Neural cell (in vitro differentiated cells): Measurements from ENCODE around the gene TFB1M. TPM values are rescaled to one million over a fixed set of nuclear protein-coding genes. Genes with fewer than 3 reads are reported as not detected.

Source experiments
- H2AFZ ChIP-seq: fragments of 200-600, 300-800 bp; sonication (generic), shearing (Covaris generic); 2 replicates; pipeline ENCODE4 v1.6.0; 2014; ENCODE audit warnings: low read depth, mild to moderate bottlenecking, antibody characterized with exemption, low read length, moderate library complexity
- H3F3A ChIP-seq: fragments of 200-600 bp; shearing (Covaris generic); 2 replicates; pipeline ENCODE4 v1.6.1; 2016; ENCODE audit warnings: mild to moderate bottlenecking, moderate library complexity, mixed read lengths, antibody characterized with exemption, low read length; ENCODE audit not compliant: insufficient read depth, poor library complexity, severe bottlenecking
- H3K27ac ChIP-seq: fragments of 200-600, 300-800 bp; sonication (generic), shearing (Covaris generic); 2 replicates; pipeline ENCODE4 v1.5.1; 2014; ENCODE audit warnings: mild to moderate bottlenecking, low read length, moderate library complexity
- H3K27me3 ChIP-seq: fragments of 300-800, 200-600 bp; sonication (generic), shearing (Covaris generic); 2 replicates; pipeline ENCODE4 v1.6.0; 2014; ENCODE audit warnings: mild to moderate bottlenecking, low read depth, low read length, moderate library complexity; ENCODE audit not compliant: insufficient read depth
- H3K36me3 ChIP-seq: fragments of 300-800, 200-600 bp; sonication (generic), shearing (Covaris generic); 2 replicates; pipeline ENCODE4 v1.5.1; 2014; ENCODE audit warnings: mild to moderate bottlenecking, antibody characterized with exemption, low read length, moderate library complexity; ENCODE audit not compliant: insufficient read depth
- H3K4me2 ChIP-seq: fragments of 300-800, 200-600 bp; sonication (generic), shearing (Covaris generic); 2 replicates; pipeline ENCODE4 v1.6.0; 2014; ENCODE audit warnings: mild to moderate bottlenecking, low read length
- H3K4me3 ChIP-seq: fragments of 300-800, 200-600 bp; sonication (generic), shearing (Covaris generic); 2 replicates; pipeline ENCODE4 v1.5.1; 2014; ENCODE audit warnings: mild to moderate bottlenecking, low read length, moderate library complexity
- H3K79me2 ChIP-seq: fragments of 200-600 bp; shearing (Covaris generic); replicated peaks from 2 replicates; pipeline ENCODE4 v1.6.0; 2014; ENCODE audit warnings: mild to moderate bottlenecking, low read length, moderate library complexity; ENCODE audit not compliant: insufficient read depth
- H3K9ac ChIP-seq: fragments of 300-800, 200-600 bp; sonication (generic), shearing (Covaris generic); 2 replicates; pipeline ENCODE4 v1.6.1; 2016; ENCODE audit warnings: mild to moderate bottlenecking, low read length, mixed read lengths
- H3K9me2 ChIP-seq: fragments of 200-600 bp; shearing (Covaris generic); 2 replicates; pipeline ENCODE4 v1.6.1; 2016; ENCODE audit warnings: mild to moderate bottlenecking, low read length, mixed read lengths; ENCODE audit not compliant: insufficient read depth
- H3K9me3 ChIP-seq: fragments of 200-600, 300-800 bp; sonication (generic), shearing (Covaris generic); 2 replicates; pipeline ENCODE4 v1.6.1; 2016; ENCODE audit warnings: mild to moderate bottlenecking, mixed run types, low read length, moderate library complexity, mixed read lengths
- H4K20me1 ChIP-seq: fragments of 200-600 bp; shearing (Covaris generic); 2 replicates; pipeline ENCODE4 v1.6.1; 2016; ENCODE audit warnings: mild to moderate bottlenecking, mixed run types; ENCODE audit not compliant: insufficient read depth
- CTCF ChIP-seq: fragments of 450-650 bp; IDR thresholded peaks from 2 replicates; pipeline ENCODE4 v1.5.1; 2014; ENCODE audit warnings: antibody characterized with exemption, mild to moderate bottlenecking, moderate library complexity; ENCODE audit not compliant: poor library complexity, severe bottlenecking
- EP300 ChIP-seq: fragments of 450-650 bp; conservative IDR thresholded peaks from 2 replicates; pipeline ENCODE4 v1.6.1; 2014; ENCODE audit warnings: antibody characterized with exemption, mild to moderate bottlenecking, moderate library complexity; ENCODE audit not compliant: poor library complexity, severe bottlenecking
- EZH2 ChIP-seq: fragments of 200-600, 300-800 bp; shearing (Covaris generic), sonication (generic); IDR thresholded peaks from 2 replicates; pipeline ENCODE4 v1.6.1; 2014; ENCODE audit warnings: antibody characterized with exemption, low read length, borderline replicate concordance, mild to moderate bottlenecking; ENCODE audit not compliant: insufficient read depth, poor library complexity, severe bottlenecking
- MXI1 ChIP-seq: fragments of 450-650 bp; conservative IDR thresholded peaks from 2 replicates; pipeline ENCODE4 v1.6.1; 2014; ENCODE audit warnings: antibody characterized with exemption, mild to moderate bottlenecking; ENCODE audit not compliant: poor library complexity, severe bottlenecking
- POLR2AphosphoS5 ChIP-seq: IDR thresholded peaks from 2 replicates; pipeline ENCODE4 v1.6.1; 2012
- RAD21 ChIP-seq: fragments of 450-650 bp; conservative IDR thresholded peaks from 2 replicates; pipeline ENCODE4 v1.6.1; 2014; ENCODE audit warnings: antibody characterized with exemption, mild to moderate bottlenecking, moderate library complexity
- REST ChIP-seq: IDR thresholded peaks from 2 replicates; pipeline ENCODE4 v1.6.1; 2012; ENCODE audit warnings: borderline replicate concordance
- SMC3 ChIP-seq: fragments of 450-650 bp; conservative IDR thresholded peaks from 2 replicates; pipeline ENCODE4 v1.6.1; 2014; ENCODE audit warnings: antibody characterized with exemption, mild to moderate bottlenecking, moderate library complexity; ENCODE audit not compliant: poor library complexity
- TAF1 ChIP-seq: IDR thresholded peaks from 2 replicates; pipeline ENCODE4 v1.6.1; 2012; ENCODE audit warnings: low read depth
- polyA plus RNA-seq: library from polyadenylated mRNA; depleted of rRNA; stranded (reverse); fragments of >200 nt; gene quantifications from 2 replicates; pipeline ENCODE4 v1.2.3, GENCODE V29; 2014

Gene TFB1M
- polyA plus RNA-seq, 1 donor from 2014 or later: 15.5 TPM

GRCh38 chr6:155316419-155316818, 2.1 kb upstream of the TFB1M start:
- H3K36me3 ChIP-seq: no peaks in the 10 kb centered on the region
- TF ChIP-seq EZH2: no peak
- no peak for TF ChIP-seq REST
- TF ChIP-seq RAD21: no peak
- TF ChIP-seq POLR2AphosphoS5: no peak
- TF ChIP-seq CTCF: no peak
- no peak for TF ChIP-seq MXI1
- TF ChIP-seq TAF1: no peak
- TF ChIP-seq SMC3: no peak
- no peak for TF ChIP-seq EP300
- H3K9ac ChIP-seq: no peak overlapping the region
- H3F3A ChIP-seq: no peaks in the 10 kb centered on the region
- H2AFZ ChIP-seq: no peak overlapping the region
- no peak overlapping the region for H3K4me2 ChIP-seq
- no peak overlapping the region for H3K4me3 ChIP-seq
- no peaks in the 10 kb centered on the region for H3K9me2 ChIP-seq
- no peaks in the 10 kb centered on the region for H3K9me3 ChIP-seq
- H3K79me2 ChIP-seq: peaks cover 7% of the 10 kb centered on the region
- H3K27ac ChIP-seq: no peak overlapping the region
- H4K20me1 ChIP-seq: no peaks in the 10 kb centered on the region
- H3K27me3 ChIP-seq: no peaks in the 10 kb centered on the region

GRCh38 chr6:155315516-155315871, 1.2 kb upstream of the TFB1M start:
- Histone ChIP-seq H3F3A (no peaks in the 10 kb centered on the region), H3K9me3 (no peaks in the 10 kb centered on the region), H3K4me2 (no peak overlapping the region), H3K36me3 (no peaks in the 10 kb centered on the region), H3K27me3 (no peaks in the 10 kb centered on the region), H4K20me1 (no peaks in the 10 kb centered on the region), H3K9ac (no peak overlapping the region), H2AFZ (no peak overlapping the region), H3K27ac (no peak overlapping the region), H3K9me2 (no peaks in the 10 kb centered on the region), H3K79me2 (peaks cover 7% of the 10 kb centered on the region), H3K4me3 (peak overlapping the region; percentile 84)
- TF ChIP-seq CTCF (no peak), POLR2AphosphoS5 (no peak), MXI1 (no peak), SMC3 (no peak), TAF1 (no peak), EZH2 (no peak), REST (no peak), EP300 (no peak), RAD21 (no peak)
